Measurements from ENCODE around the gene ITSN1. TPM values are rescaled to one million over a fixed set of nuclear protein-coding genes. Genes with fewer than 3 reads are reported as not detected.
A peak's percentile ranks its signal among the peaks of the same experiment; 100 is the strongest.

ITSN1 gene
- total and polyA plus RNA-seq, 4 donors: 58.8 to 73.7 (median 63.4) TPM

DNA sequence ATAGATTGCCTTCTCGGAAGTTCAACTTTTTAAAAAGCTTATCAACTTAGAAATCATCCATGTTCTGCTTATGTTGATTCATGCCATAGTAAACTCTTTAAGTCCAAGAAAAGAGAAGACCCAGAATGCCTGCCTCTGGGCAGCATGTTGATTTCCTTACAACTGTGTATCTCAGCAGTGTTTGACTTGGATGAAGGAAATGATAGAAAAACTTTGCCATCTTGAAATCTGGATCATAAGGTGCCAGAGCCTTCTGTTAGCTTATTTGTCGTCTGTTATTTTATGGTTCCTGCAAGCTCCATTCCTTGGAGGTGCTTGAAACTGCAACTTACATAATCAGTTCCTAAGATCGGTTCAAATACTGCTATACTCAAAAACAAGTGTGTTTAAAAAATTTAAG lies 148.8 kb downstream of the ITSN1 start:
- Histone ChIP-seq H3K36me3 (ENCODE audit: control insufficient read depth, insufficient read depth, low read length) (peaks cover 4% of the 10 kb centered on the region), H3K4me3 (ENCODE audit: low read depth, low read length) (no peak overlapping the region), H3K27me3 (ENCODE audit: control insufficient read depth, insufficient read depth, low read length) (no peaks in the 10 kb centered on the region), H3K27ac (ENCODE audit: low read depth, low read length) (no peak overlapping the region), H3K4me1 (ENCODE audit: control insufficient read depth, insufficient read depth, low read length) (peaks cover 3% of the 10 kb centered on the region), H3K9me3 (ENCODE audit: control insufficient read depth, insufficient read depth, low read length) (no peaks in the 10 kb centered on the region)
- WGBS (ENCODE audit: insufficient coverage): 83% methylated on average over 1 of the region's 3 CpGs
- peak in 1 of 6 donors; percentile 64 for DNase-seq (ENCODE audit: low read depth in 4 of 6, low spot score in 6 of 6)

DNA sequence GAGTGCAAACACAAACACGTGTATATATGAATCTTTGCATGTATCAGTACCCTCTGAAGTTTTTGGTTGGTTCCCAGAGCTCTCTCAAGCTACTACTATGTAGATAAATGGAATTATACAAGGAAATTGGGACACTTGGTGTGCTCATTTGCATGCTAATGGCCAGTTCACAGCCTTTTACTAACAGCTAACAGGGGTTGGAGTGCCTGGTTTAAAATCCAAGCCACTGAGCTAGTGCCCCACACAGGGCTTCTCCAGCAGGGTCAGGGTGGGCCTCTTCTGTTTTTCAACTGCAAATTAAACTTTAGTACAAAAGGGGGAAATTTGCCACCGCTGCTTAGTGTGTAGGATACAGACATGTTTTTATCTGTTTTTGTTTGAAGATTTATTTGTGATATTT lies 152.3 kb downstream of the ITSN1 start:
- DNase-seq (ENCODE audit: low read depth in 4 of 6, low spot score in 6 of 6): no peak
- Histone ChIP-seq H3K4me3 (ENCODE audit: low read depth, low read length) (no peak overlapping the region), H3K4me1 (ENCODE audit: control insufficient read depth, insufficient read depth, low read length) (no peaks in the 10 kb centered on the region), H3K9me3 (ENCODE audit: control insufficient read depth, insufficient read depth, low read length) (no peaks in the 10 kb centered on the region), H3K27ac (ENCODE audit: low read depth, low read length) (no peak overlapping the region), H3K27me3 (ENCODE audit: control insufficient read depth, insufficient read depth, low read length) (no peaks in the 10 kb centered on the region), H3K36me3 (ENCODE audit: control insufficient read depth, insufficient read depth, low read length) (peaks cover 11% of the 10 kb centered on the region)
- WGBS (ENCODE audit: insufficient coverage): no CpG with 5 or more reads among the region's 2 CpGs

DNA sequence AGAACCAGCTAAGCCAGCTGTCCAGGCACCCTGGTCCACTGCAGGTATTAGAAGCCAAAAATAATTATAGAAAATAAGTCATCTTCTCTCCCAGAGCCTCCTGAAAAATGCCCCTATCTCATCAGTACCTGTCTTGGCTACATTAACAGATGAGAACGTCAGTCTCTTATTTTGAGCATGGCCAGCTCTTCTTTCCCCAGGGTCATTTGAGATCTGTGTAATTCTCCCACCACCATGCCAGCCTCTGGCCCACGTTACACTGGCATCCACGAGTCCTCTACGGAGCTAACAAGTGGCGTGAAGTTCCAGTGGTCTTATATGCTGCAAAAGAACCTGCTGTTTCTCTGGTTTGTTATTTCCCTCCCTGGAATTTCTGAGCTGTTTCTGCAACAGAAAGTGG lies 155.3 kb downstream of the ITSN1 start:
- Histone ChIP-seq H3K4me3 (ENCODE audit: low read depth, low read length) (no peak overlapping the region), H3K4me1 (ENCODE audit: control insufficient read depth, insufficient read depth, low read length) (peaks cover 3% of the 10 kb centered on the region), H3K9me3 (ENCODE audit: control insufficient read depth, insufficient read depth, low read length) (no peaks in the 10 kb centered on the region), H3K27ac (ENCODE audit: low read depth, low read length) (no peak overlapping the region), H3K27me3 (ENCODE audit: control insufficient read depth, insufficient read depth, low read length) (no peaks in the 10 kb centered on the region), H3K36me3 (ENCODE audit: control insufficient read depth, insufficient read depth, low read length) (peaks cover 13% of the 10 kb centered on the region)
- WGBS (ENCODE audit: insufficient coverage): 82% methylated on average over 2 of the region's 5 CpGs
- no peak for DNase-seq (ENCODE audit: low read depth in 4 of 6, low spot score in 6 of 6)

GRCh38 chr21:33799378-33800090 lies 157.2 kb downstream of the ITSN1 start:
- 34% methylated on average over 4 of the region's 5 CpGs for WGBS (ENCODE audit: insufficient coverage)

DNA sequence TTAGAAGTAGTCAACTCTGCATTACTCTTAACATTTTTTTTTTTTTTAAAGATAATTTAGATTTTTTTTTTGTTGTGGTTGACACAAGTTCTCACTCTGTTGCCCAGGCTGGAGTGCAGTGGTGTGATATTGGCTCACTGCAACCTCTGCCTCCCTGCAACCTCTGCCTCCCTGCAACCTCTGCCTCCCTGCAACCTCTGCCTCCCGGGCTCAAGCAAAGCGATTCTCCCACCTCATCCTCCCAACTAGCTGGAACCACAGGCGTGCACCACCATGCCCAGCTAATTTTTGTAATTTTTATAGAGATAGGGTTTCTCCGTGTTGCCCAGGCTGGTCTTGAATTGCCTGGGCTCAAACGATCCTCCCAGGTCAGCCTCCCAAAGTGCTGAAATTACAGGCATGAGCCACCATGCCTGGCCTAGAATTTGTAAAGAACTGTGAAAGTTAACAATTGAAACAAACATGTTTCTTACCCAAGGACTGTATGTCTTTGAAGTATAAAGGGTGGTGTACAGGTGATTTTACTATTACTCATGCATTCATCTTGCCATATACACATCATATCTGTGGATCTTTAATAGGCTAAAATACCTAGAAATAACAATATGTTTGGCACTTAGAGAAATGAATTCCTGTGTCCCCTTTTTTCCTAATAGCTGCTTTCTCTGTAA lies 158.6 kb downstream of the ITSN1 start:
- WGBS (ENCODE audit: insufficient coverage): 100% methylated on average over 1 of the region's 5 CpGs
- no peak overlapping the region for H3K4me3 ChIP-seq (ENCODE audit: low read depth, low read length)
- H3K9me3 ChIP-seq (ENCODE audit: control insufficient read depth, insufficient read depth, low read length): no peaks in the 10 kb centered on the region
- peaks cover 3% of the 10 kb centered on the region for H3K4me1 ChIP-seq (ENCODE audit: control insufficient read depth, insufficient read depth, low read length)
- no peak for DNase-seq (ENCODE audit: low read depth in 4 of 6, low spot score in 6 of 6)
- peaks cover 10% of the 10 kb centered on the region for H3K36me3 ChIP-seq (ENCODE audit: control insufficient read depth, insufficient read depth, low read length)
- H3K27me3 ChIP-seq (ENCODE audit: control insufficient read depth, insufficient read depth, low read length): no peaks in the 10 kb centered on the region
- H3K27ac ChIP-seq (ENCODE audit: low read depth, low read length): no peak overlapping the region

More at GRCh38 chr21:33799378-33800090, 157.2 kb downstream of the ITSN1 start:
- Histone ChIP-seq H3K4me1 (ENCODE audit: control insufficient read depth, insufficient read depth, low read length) (peaks cover 3% of the 10 kb centered on the region), H3K27ac (ENCODE audit: low read depth, low read length) (no peak overlapping the region), H3K4me3 (ENCODE audit: low read depth, low read length) (no peak overlapping the region), H3K9me3 (ENCODE audit: control insufficient read depth, insufficient read depth, low read length) (no peaks in the 10 kb centered on the region), H3K27me3 (ENCODE audit: control insufficient read depth, insufficient read depth, low read length) (no peaks in the 10 kb centered on the region), H3K36me3 (ENCODE audit: control insufficient read depth, insufficient read depth, low read length) (peaks cover 13% of the 10 kb centered on the region)
- DNase-seq (ENCODE audit: low read depth in 4 of 6, low spot score in 6 of 6): no peak

DNA sequence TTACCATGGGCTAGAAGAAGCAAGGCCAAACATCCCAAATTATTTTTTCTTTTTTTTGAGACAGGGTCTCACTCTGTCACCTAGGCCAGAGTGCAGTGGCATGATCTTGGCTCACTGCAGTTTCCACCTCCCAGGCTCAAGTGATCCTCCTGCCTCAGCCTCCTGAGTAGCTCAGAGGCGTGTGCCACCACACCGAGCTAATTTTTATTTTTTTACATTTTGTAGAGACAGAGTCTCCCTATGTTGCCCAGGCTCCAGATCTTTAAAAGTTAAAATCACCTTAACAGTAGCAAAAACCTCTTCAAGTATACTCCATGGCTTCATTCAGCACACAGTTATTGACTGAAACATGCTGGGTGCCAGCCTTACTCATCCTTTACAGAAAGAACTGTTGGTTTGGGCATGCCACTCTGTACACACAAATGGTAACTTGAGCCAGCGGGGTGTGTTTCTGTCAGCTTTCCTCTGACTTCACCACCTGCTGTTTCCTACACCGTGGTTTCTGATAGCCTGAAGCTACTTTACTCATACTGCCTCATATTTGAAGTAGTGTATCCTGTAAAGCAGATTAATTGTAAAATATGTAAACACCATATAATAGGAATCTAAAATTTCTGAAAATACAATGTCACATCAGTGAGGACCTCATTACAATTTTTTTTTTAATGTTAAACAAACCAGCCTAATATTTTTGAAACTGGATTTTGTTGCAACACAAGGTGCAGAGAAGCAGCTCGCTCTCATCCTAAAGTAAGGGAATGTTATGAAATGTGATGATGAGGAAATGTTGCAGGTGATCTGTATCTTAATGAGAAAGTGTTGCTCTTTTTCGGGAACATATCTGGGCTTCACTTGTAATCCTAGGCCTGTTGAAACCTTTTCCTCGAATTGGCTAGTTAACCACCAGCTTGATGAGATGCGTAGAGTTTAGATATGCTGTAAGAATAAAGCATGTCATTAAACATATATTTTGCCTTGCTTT lies 159.4 kb downstream of the ITSN1 start:
- H3K27ac ChIP-seq (ENCODE audit: low read depth, low read length): peak overlapping the region; percentile 31
- peak in 2 of 6 donors; percentile 55 to 58 for DNase-seq (ENCODE audit: low read depth in 4 of 6, low spot score in 6 of 6)
- peaks cover 10% of the 10 kb centered on the region for H3K36me3 ChIP-seq (ENCODE audit: control insufficient read depth, insufficient read depth, low read length)
- H3K4me1 ChIP-seq (ENCODE audit: control insufficient read depth, insufficient read depth, low read length): peaks cover 3% of the 10 kb centered on the region
- H3K27me3 ChIP-seq (ENCODE audit: control insufficient read depth, insufficient read depth, low read length): no peaks in the 10 kb centered on the region
- no peaks in the 10 kb centered on the region for H3K9me3 ChIP-seq (ENCODE audit: control insufficient read depth, insufficient read depth, low read length)
- WGBS (ENCODE audit: insufficient coverage): 100% methylated on average over 1 of the region's 8 CpGs
- H3K4me3 ChIP-seq (ENCODE audit: low read depth, low read length): no peak overlapping the region

GRCh38 chr21:33802481-33802880 lies 160.2 kb downstream of the ITSN1 start:
- Histone ChIP-seq H3K27ac (ENCODE audit: low read depth, low read length) (peak overlapping the region; percentile 31), H3K4me3 (ENCODE audit: low read depth, low read length) (no peak overlapping the region), H3K36me3 (ENCODE audit: control insufficient read depth, insufficient read depth, low read length) (peaks cover 10% of the 10 kb centered on the region), H3K4me1 (ENCODE audit: control insufficient read depth, insufficient read depth, low read length) (peaks cover 3% of the 10 kb centered on the region), H3K9me3 (ENCODE audit: control insufficient read depth, insufficient read depth, low read length) (no peaks in the 10 kb centered on the region), H3K27me3 (ENCODE audit: control insufficient read depth, insufficient read depth, low read length) (no peaks in the 10 kb centered on the region)
- no CpG with 5 or more reads among the region's 4 CpGs for WGBS (ENCODE audit: insufficient coverage)
- DNase-seq (ENCODE audit: low read depth in 4 of 6, low spot score in 6 of 6): peak in 1 of 6 donors; percentile 16

- Histone ChIP-seq H3K36me3 (ENCODE audit: control insufficient read depth, insufficient read depth, low read length) (peaks cover 7% of the 10 kb centered on the region), H3K27me3 (ENCODE audit: control insufficient read depth, insufficient read depth, low read length) (no peaks in the 10 kb centered on the region), H3K9me3 (ENCODE audit: control insufficient read depth, insufficient read depth, low read length) (no peaks in the 10 kb centered on the region), H3K27ac (ENCODE audit: low read depth, low read length) (no peak overlapping the region), H3K4me1 (ENCODE audit: control insufficient read depth, insufficient read depth, low read length) (peaks cover 5% of the 10 kb centered on the region), H3K4me3 (ENCODE audit: low read depth, low read length) (no peak overlapping the region)
- DNase-seq (ENCODE audit: low read depth in 4 of 6, low spot score in 6 of 6): no peak
- no CpG with 5 or more reads among the region's 2 CpGs for WGBS (ENCODE audit: insufficient coverage)
Measured at GRCh38 chr21:33808715-33809367, 166.5 kb downstream of the ITSN1 start.

GRCh38 chr21:33810766-33811165 lies 168.5 kb downstream of the ITSN1 start:
- no peaks in the 10 kb centered on the region for H3K9me3 ChIP-seq (ENCODE audit: control insufficient read depth, insufficient read depth, low read length)
- 36% methylated on average over 2 of the region's 4 CpGs for WGBS (ENCODE audit: insufficient coverage)
- DNase-seq (ENCODE audit: low read depth in 4 of 6, low spot score in 6 of 6): no peak
- H3K4me1 ChIP-seq (ENCODE audit: control insufficient read depth, insufficient read depth, low read length): peaks cover 8% of the 10 kb centered on the region
- peaks cover 25% of the 10 kb centered on the region for H3K36me3 ChIP-seq (ENCODE audit: control insufficient read depth, insufficient read depth, low read length)
- H3K27ac ChIP-seq (ENCODE audit: low read depth, low read length): peak overlapping the region; percentile 6
- H3K27me3 ChIP-seq (ENCODE audit: control insufficient read depth, insufficient read depth, low read length): no peaks in the 10 kb centered on the region
- H3K4me3 ChIP-seq (ENCODE audit: low read depth, low read length): no peak overlapping the region

Measured in spinal cord (tissue), 10 donors.